Gastrocnemius medialis (tissue), 4 donors: ENCODE data around the gene ITGA8. TPM values are rescaled to one million over a fixed set of nuclear protein-coding genes. Genes with fewer than 3 reads are reported as not detected.

ENCODE experiments used
- ATAC-seq, 2 donors: fragments of 150-250 bp; one replicate each; pipeline ENCODE4 v1.9.1; 2016
- DNase-seq, 2 donors: peaks; one replicate each; pipeline ENCODE4 v3.0.0-alpha.2; 2019
- H3K27ac ChIP-seq, 4 donors: fragments of 200-600 bp; sonication (generic); 1 replicate in 1 of 4; 2 replicates in 3 of 4; pipeline ENCODE4 v1.5.1; 2016 to 2018; ENCODE audit warnings: mild to moderate bottlenecking in 2 of 4, moderate library complexity in 1 of 4
- H3K27me3 ChIP-seq, 3 donors: fragments of 200-600 bp; sonication (generic) in 2 of 3; 1 replicate in 1 of 3; 2 replicates in 2 of 3; pipeline versions ENCODE4 v1.5.1 to v1.6.0; 2016 to 2019; ENCODE audit warnings: mild to moderate bottlenecking in 1 of 3, moderate library complexity in 1 of 3
- H3K36me3 ChIP-seq, 2 donors: fragments of 200-600 bp; sonication (generic) in 1 of 2; one replicate each; pipeline ENCODE4 v1.5.1; 2017 to 2018
- H3K4me1 ChIP-seq, 2 donors: fragments of 200-600 bp; sonication (generic) in 1 of 2; one replicate each; pipeline ENCODE4 v1.5.1; 2016 to 2017; ENCODE audit warnings: mild to moderate bottlenecking in 2 of 2
- H3K4me3 ChIP-seq, 4 donors: fragments of 200-600 bp; sonication (generic) in 3 of 4; 1 replicate in 1 of 4; 2 replicates in 3 of 4; pipeline ENCODE4 v1.5.1; 2016 to 2019; ENCODE audit warnings: mild to moderate bottlenecking in 2 of 4
- H3K9me3 ChIP-seq, 3 donors: fragments of 200-600 bp; sonication (generic) in 2 of 3; 1 replicate in 1 of 3; 2 replicates in 2 of 3; pipeline ENCODE4 v1.5.1; 2016 to 2019
- CTCF ChIP-seq, 5 experiments: fragments of 450-650 bp in 3 of 5; fragments of 200-600 bp in 2 of 5; sonication (generic) in 2 of 5; IDR thresholded peaks in 4 of 5; conservative IDR thresholded peaks in 1 of 5; 1 replicate in 4 of 5; 2 replicates in 1 of 5; pipeline ENCODE4 v1.5.1; 2016 to 2019; ENCODE audit warnings: antibody characterized with exemption in 5 of 5, mild to moderate bottlenecking in 3 of 5, moderate library complexity in 3 of 5
- POLR2A ChIP-seq, 2 donors: fragments of 450-650 bp; IDR thresholded peaks; one replicate each; pipeline ENCODE4 v1.6.1; 2017; ENCODE audit warnings: antibody characterized with exemption in 2 of 2, mild to moderate bottlenecking in 2 of 2, moderate library complexity in 2 of 2
- in situ Hi-C, 4 donors: fragments of 200-750 bp; cut with MboI; loops; one replicate each; pipeline versions ENCODE4 v1.15.0 to v1.8.0; 2017; ENCODE audit warnings: low sequenced_read_pairs in 4 of 4
- intact Hi-C: fragments of 100-400 bp; cut with DNase I; formaldehyde crosslinking; loops from one replicate; pipeline ENCODE4 v1.15.1; 2023; ENCODE audit warnings: low total_unique reads
- total RNA-seq, 4 donors: library from RNA; depleted of rRNA; stranded (reverse); fragments of >200 nt; gene quantifications; one replicate each; pipeline versions ENCODE4 v1.1.0 to v1.2.3, GENCODE V29; 2016

The ITGA8 gene
- total RNA-seq, 4 donors from 2014 or later, result 1.6 to 17.4 (median 10.3) TPM

- TF ChIP-seq CTCF (IDR thresholded peaks at IDR 0.05 in 4 of 5, conservative IDR thresholded peaks at IDR 0.05 in 1 of 5), result no peak
- no peak for TF ChIP-seq POLR2A (IDR thresholded peaks at IDR 0.05)
- intact Hi-C loops, result no loop called here
- Histone ChIP-seq H3K27me3 (peaks cover 10 to 31% (median 11%) of the 10 kb centered on the region in 3 donors), H3K4me3 (peak overlapping the region; percentile 39 to 53 (median 50)), H3K36me3 (no peaks in the 10 kb centered on the region), H3K9me3 (no peaks in the 10 kb centered on the region), H3K4me1 (no peaks in the 10 kb centered on the region), H3K27ac (peak overlapping the region in 2 of 4 donors; percentile 1 to 67)
- ATAC-seq (no peak), DNase-seq (no peak)
- in situ Hi-C loops, result no loop called here
Observed at GRCh38 chr10:15718694-15719048, 1.1 kb downstream of the ITGA8 start.

GRCh38 chr10:15715619-15716227 is 4.0 kb downstream of the ITGA8 start:
- DNase-seq (no peak), ATAC-seq (no peak)
- intact Hi-C loops (no loop called here), in situ Hi-C loops (no loop called here)
- Histone ChIP-seq H3K27me3 (peaks cover 10 to 28% (median 11%) of the 10 kb centered on the region in 3 donors), H3K9me3 (no peaks in the 10 kb centered on the region), H3K4me1 (no peaks in the 10 kb centered on the region), H3K27ac (peak overlapping the region in 1 of 4 donors; percentile 45), H3K4me3 (no peak overlapping the region), H3K36me3 (no peaks in the 10 kb centered on the region)
- TF ChIP-seq CTCF (IDR thresholded peaks at IDR 0.05 in 4 of 5, conservative IDR thresholded peaks at IDR 0.05 in 1 of 5), result peak in 4 of 5 experiments; percentile 5 to 45 (median 22)
- no peak for TF ChIP-seq POLR2A (IDR thresholded peaks at IDR 0.05)

- no peak for TF ChIP-seq POLR2A (IDR thresholded peaks at IDR 0.05)
- TF ChIP-seq CTCF (IDR thresholded peaks at IDR 0.05 in 4 of 5, conservative IDR thresholded peaks at IDR 0.05 in 1 of 5), result no peak
- H3K4me3 ChIP-seq, result no peak overlapping the region
- intact Hi-C loops (no loop called here), in situ Hi-C loops (no loop called here)
- ATAC-seq (no peak), DNase-seq (no peak)
- H3K4me1 ChIP-seq, result no peaks in the 10 kb centered on the region
- no peak overlapping the region for H3K27ac ChIP-seq
- no peaks in the 10 kb centered on the region for H3K36me3 ChIP-seq
- H3K27me3 ChIP-seq, result peaks cover 9 to 21% (median 10%) of the 10 kb centered on the region in 3 donors
- H3K9me3 ChIP-seq, result no peaks in the 10 kb centered on the region
Observed at GRCh38 chr10:15714847-15715246, 4.9 kb downstream of the ITGA8 start.

GRCh38 chr10:15712883-15713282 is 6.8 kb downstream of the ITGA8 start:
- peaks cover 0 to 4% (median 0%) of the 10 kb centered on the region in 3 donors for H3K27me3 ChIP-seq
- in situ Hi-C loops, result no loop called here
- H3K4me3 ChIP-seq, result no peak overlapping the region
- H3K4me1 ChIP-seq, result no peaks in the 10 kb centered on the region
- intact Hi-C loops, result no loop called here
- ATAC-seq (no peak), DNase-seq (no peak)
- no peaks in the 10 kb centered on the region for H3K36me3 ChIP-seq
- H3K27ac ChIP-seq, result no peak overlapping the region
- H3K9me3 ChIP-seq, result no peaks in the 10 kb centered on the region
- no peak for TF ChIP-seq CTCF (IDR thresholded peaks at IDR 0.05 in 4 of 5, conservative IDR thresholded peaks at IDR 0.05 in 1 of 5)
- TF ChIP-seq POLR2A (IDR thresholded peaks at IDR 0.05), result no peak

- no peaks in the 10 kb centered on the region for H3K36me3 ChIP-seq
- in situ Hi-C loops, result no loop called here
- no peaks in the 10 kb centered on the region for H3K27me3 ChIP-seq
- H3K4me3 ChIP-seq, result no peak overlapping the region
- no peaks in the 10 kb centered on the region for H3K4me1 ChIP-seq
- H3K27ac ChIP-seq, result peak overlapping the region in 3 of 4 donors; percentile 27 to 72 (median 43)
- TF ChIP-seq CTCF (IDR thresholded peaks at IDR 0.05 in 4 of 5, conservative IDR thresholded peaks at IDR 0.05 in 1 of 5) (no peak), POLR2A (IDR thresholded peaks at IDR 0.05) (no peak)
- DNase-seq (peak; percentile 65 to 72), ATAC-seq (peak; percentile 89 to 94)
- H3K9me3 ChIP-seq, result no peaks in the 10 kb centered on the region
- intact Hi-C loops, result no loop called here
Observed at GRCh38 chr10:15710455-15710854, 9.3 kb downstream of the ITGA8 start.
